NCI-H510A treated with DMSO at 0.1 percent for 48 hours (cell line): Measurements from ENCODE around the gene TSSK2.

Experiments used
- DNase-seq: peaks from one replicate; lab custom pipeline; 2025; lab: John Stamatoyannopoulos, UW

The TSSK2 gene

GRCh38 chr22:19125011-19125410, 6.1 kb upstream of the TSSK2 start:
- DNase-seq: no peak

- DNase-seq: no peak
These were observed 5.4 kb upstream of the TSSK2 start for GRCh38 chr22:19125474-19126308.

GRCh38 chr22:19126309-19127273, 4.5 kb upstream of the TSSK2 start:
- DNase-seq: no peak

- DNase-seq: no peak
These were observed 3.6 kb upstream of the TSSK2 start for GRCh38 chr22:19127329-19128008.

- no peak for DNase-seq
These were observed 3.1 kb upstream of the TSSK2 start for GRCh38 chr22:19128009-19128401.

GRCh38 chr22:19128946-19129727, 2.0 kb upstream of the TSSK2 start:
- DNase-seq: no peak

- no peak for DNase-seq
These were observed 1.2 kb upstream of the TSSK2 start for GRCh38 chr22:19129871-19130270.

- no peak for DNase-seq
These were observed 542 bp downstream of the TSSK2 start for GRCh38 chr22:19131685-19132015.

GRCh38 chr22:19132153-19132552, 1.0 kb downstream of the TSSK2 start:
- no peak for DNase-seq

- no peak for DNase-seq
These were observed 1.7 kb downstream of the TSSK2 start for GRCh38 chr22:19132693-19133400.

- DNase-seq: no peak
These were observed 2.5 kb downstream of the TSSK2 start for GRCh38 chr22:19133561-19133960.

GRCh38 chr22:19134176-19134831, 3.2 kb downstream of the TSSK2 start:
- no peak for DNase-seq

- DNase-seq: no peak
These were observed 3.8 kb downstream of the TSSK2 start for GRCh38 chr22:19134874-19135273.

GRCh38 chr22:19136915-19137314, 5.8 kb downstream of the TSSK2 start:
- DNase-seq: no peak

- no peak for DNase-seq
These were observed 6.5 kb downstream of the TSSK2 start for GRCh38 chr22:19137384-19138216.

- no peak for DNase-seq
These were observed 7.3 kb downstream of the TSSK2 start for GRCh38 chr22:19138217-19139000.

GRCh38 chr22:19139001-19139356, 7.9 kb downstream of the TSSK2 start:
- no peak for DNase-seq

- DNase-seq: no peak
These were observed 8.9 kb downstream of the TSSK2 start for GRCh38 chr22:19139974-19140373.

- no peak for DNase-seq
These were observed 11.3 kb downstream of the TSSK2 start for GRCh38 chr22:19142394-19142793.
